HG02759 (cell line): ENCODE results near the gene MACF1.
"Not testable (repeated sequence)": the region's sequence is repeated elsewhere in the genome, so short reads cannot be mapped to it uniquely, and the experiment has no call there.

Experiments
- ATAC-seq: cut with Tn5 transposase; IDR thresholded peaks from one replicate; pipeline ENCODE4 v1.9.1; 2021; ENCODE audit warnings: mild to moderate bottlenecking, moderate library complexity; ENCODE audit not compliant: unreplicated experiment

MACF1 gene

GRCh38 chr1:39204441-39205081, at the start of gene MACF1:
TSS of gene MACF1 (plus strand) at chr1:39204695. CDS start at chr1:39205023, 328 bp downstream.
- no peak for ATAC-seq

GRCh38 chr1:39157304-39157703, 47.2 kb upstream of the MACF1 start:
- ATAC-seq: no peak

- ATAC-seq: no peak
Measured at GRCh38 chr1:39158327-39159086, 46.0 kb upstream of the MACF1 start.

- no peak for ATAC-seq
Measured at GRCh38 chr1:39159224-39160036, 45.1 kb upstream of the MACF1 start.

- ATAC-seq: no peak
Measured at GRCh38 chr1:39160703-39161102, 43.8 kb upstream of the MACF1 start.

GRCh38 chr1:39161811-39162210, 42.7 kb upstream of the MACF1 start:
- not testable (repeated sequence) for ATAC-seq

GRCh38 chr1:39163469-39163868, 41.0 kb upstream of the MACF1 start:
- ATAC-seq: no peak

GRCh38 chr1:39164256-39164655, 40.2 kb upstream of the MACF1 start:
- ATAC-seq: no peak

- ATAC-seq: no peak
Measured at GRCh38 chr1:39165049-39165448, 39.4 kb upstream of the MACF1 start.

- ATAC-seq: no peak
Measured at GRCh38 chr1:39165488-39165887, 39.0 kb upstream of the MACF1 start.

- ATAC-seq: no peak
Measured at GRCh38 chr1:39167632-39168209, 36.8 kb upstream of the MACF1 start.

- no peak for ATAC-seq
Measured at GRCh38 chr1:39168301-39169080, 36.0 kb upstream of the MACF1 start.

- no peak for ATAC-seq
Measured at GRCh38 chr1:39170731-39171667, 33.5 kb upstream of the MACF1 start.

- ATAC-seq: no peak
Measured at GRCh38 chr1:39173119-39173994, 31.1 kb upstream of the MACF1 start.

- ATAC-seq: no peak
Measured at GRCh38 chr1:39173995-39174380, 30.5 kb upstream of the MACF1 start.

- ATAC-seq: no peak
Measured at GRCh38 chr1:39174390-39175081, 30.0 kb upstream of the MACF1 start.

- no peak for ATAC-seq
Measured at GRCh38 chr1:39177706-39178105, 26.8 kb upstream of the MACF1 start.
